ENCODE results near the gene NDUFA8.

Gene NDUFA8

GRCh38 chr9:122159026-122159924, at the start of gene NDUFA8, which contains the start of gene MORN5:
TSS of gene NDUFA8 (minus strand) at chr9:122159779. CDS start at chr9:122159677, 102 bp downstream.
TSS of gene MORN5 (plus strand) at chr9:122159908. CDS start at chr9:122159973, 65 bp downstream.
- peak within 1 kb of the TSS; percentile 53 for H3K27ac ChIP-seq
- TF ChIP-seq ZFX (IDR thresholded peaks at IDR 0.05; ENCODE audit: borderline replicate concordance): no peak
- TF ChIP-seq CTCF (IDR thresholded peaks at IDR 0.05): no peak

DNA sequence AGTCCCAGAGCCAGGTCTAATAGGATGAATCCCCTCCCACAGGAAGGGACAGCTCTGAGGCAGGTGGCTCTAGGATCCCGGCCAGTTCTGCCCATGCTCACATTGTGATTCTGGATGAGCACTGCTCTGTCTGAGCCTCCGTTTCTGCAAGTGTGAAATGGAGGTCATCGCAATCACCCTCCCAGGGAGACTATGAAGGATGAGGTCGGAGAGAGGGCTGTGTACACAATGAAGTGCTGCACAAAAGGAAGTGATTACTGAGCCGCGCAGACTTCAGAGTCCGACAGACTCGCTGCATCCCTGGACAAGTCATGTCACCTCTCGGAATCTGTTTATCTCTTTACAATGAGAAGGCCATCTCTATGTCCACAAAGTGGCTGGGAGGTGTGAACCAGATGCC, 47.5 kb upstream of the NDUFA8 start:
- no peak for TF ChIP-seq ZFX (IDR thresholded peaks at IDR 0.05; ENCODE audit: borderline replicate concordance)
- no peak for TF ChIP-seq CTCF (IDR thresholded peaks at IDR 0.05)
- H3K27ac ChIP-seq: no peak overlapping the region

DNA sequence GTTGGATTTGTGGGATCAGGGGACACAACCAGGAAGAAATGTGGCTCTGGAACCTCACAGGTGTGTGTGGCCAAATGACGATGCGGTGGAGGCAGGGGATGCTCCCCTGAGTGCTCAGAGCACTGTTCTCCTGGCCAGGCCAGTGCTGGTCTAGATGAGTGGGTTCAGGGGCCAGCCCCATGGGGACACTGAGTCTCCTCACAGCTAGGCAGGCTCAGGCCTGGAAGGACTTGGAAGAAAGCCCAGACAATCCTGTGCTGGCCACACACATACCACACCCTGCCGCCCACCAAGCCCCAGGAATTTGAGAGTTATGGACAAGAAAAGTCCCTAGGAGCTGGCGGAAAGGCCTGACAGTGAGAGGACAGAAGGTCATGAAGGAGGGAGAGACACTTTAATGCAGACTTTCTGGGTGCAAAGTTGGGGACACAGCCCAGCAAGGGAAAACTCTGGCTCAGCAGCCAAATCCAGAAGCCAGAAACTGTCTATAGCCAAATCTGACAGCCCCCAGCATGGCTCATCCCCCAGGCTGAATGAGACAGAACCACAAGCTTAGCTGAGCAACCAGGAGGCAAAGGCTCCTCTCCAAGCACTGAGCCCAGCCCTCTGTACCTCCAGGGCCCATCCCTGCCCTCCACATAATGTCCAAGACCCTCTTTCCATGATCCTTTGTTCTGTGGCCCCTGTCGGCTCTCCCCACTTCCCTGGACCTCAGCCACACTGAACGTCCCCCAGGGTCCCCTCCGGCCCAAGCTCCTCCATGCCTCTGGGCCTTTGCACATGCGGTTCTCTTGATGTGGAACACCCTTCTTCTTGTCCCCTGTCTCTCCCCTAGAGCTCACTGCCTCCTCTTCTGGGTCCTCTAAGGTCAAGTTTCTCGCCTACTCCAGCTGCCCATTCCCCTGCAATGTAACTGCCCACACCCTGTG, 46.8 kb upstream of the NDUFA8 start:
- no peak overlapping the region for H3K27ac ChIP-seq
- no peak for TF ChIP-seq CTCF (IDR thresholded peaks at IDR 0.05)
- TF ChIP-seq ZFX (IDR thresholded peaks at IDR 0.05; ENCODE audit: borderline replicate concordance): no peak

DNA sequence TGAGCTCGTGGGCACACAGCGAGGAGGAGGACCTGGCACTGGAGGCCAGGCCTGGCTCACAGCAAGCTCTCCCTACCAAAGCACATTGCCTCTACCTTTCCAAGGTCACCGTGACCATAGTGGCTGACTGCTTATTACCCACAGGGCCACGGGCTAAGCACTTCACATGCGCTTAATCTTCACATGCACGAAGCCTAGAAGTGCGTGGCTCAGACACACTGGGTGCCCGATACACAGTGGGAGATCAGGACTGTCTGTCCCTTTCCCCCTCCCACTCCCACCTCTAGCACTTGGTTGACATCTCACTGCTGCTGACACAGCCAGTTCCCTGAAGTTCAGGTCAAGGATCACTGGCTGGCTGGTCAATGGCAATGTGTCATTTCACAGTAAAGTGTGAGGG, 45.6 kb upstream of the NDUFA8 start:
- H3K27ac ChIP-seq: no peak overlapping the region
- TF ChIP-seq ZFX (IDR thresholded peaks at IDR 0.05; ENCODE audit: borderline replicate concordance): no peak
- TF ChIP-seq CTCF (IDR thresholded peaks at IDR 0.05): no peak

- H3K27ac ChIP-seq: no peak overlapping the region
- no peak for TF ChIP-seq ZFX (IDR thresholded peaks at IDR 0.05; ENCODE audit: borderline replicate concordance)
- no peak for TF ChIP-seq CTCF (IDR thresholded peaks at IDR 0.05)
Observed at GRCh38 chr9:122204491-122204890, 44.9 kb upstream of the NDUFA8 start.

DNA sequence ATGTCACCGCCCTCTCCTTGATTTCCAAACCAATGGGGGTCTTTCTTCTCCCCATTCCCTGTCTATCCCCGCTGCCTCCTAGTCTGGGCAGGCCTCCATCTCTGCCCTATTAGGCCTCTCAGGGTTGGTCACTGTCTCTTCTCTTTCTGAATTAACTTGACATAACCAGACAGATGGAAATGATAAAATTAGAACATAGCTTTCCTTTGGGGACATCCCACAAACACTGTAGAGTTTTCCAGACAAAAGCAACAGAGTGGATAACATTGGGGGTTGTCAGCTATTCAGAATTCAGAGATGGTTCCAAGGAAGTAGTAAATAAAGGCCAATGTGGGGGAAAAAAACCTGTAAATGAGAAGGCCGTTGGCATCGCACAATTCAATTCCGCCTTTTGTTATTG, 44.5 kb upstream of the NDUFA8 start:
- no peak overlapping the region for H3K27ac ChIP-seq
- no peak for TF ChIP-seq ZFX (IDR thresholded peaks at IDR 0.05; ENCODE audit: borderline replicate concordance)
- no peak for TF ChIP-seq CTCF (IDR thresholded peaks at IDR 0.05)

Measured in 22Rv1 (cell line).